MM.1S (cell line): ENCODE results near the gene KRIT1.

Experiments used
- EZH2 ChIP-seq: fragments of 300-600 bp; sonication (generic); optimal IDR thresholded peaks from 2 replicates; pipeline ENCODE3; 2017; ENCODE audit warnings: low read depth, mild to moderate bottlenecking, antibody characterized with exemption, low read length, mixed read lengths
- TF ChIP-seq, protein P1 (sequence below): fragments of 300-600 bp; sonication (generic); IDR thresholded peaks from 2 replicates; pipeline ENCODE4 v1.5.1; 2016; ENCODE audit warnings: antibody characterized with exemption, low read length, mixed read lengths

GRCh38 chr7:92226981-92227380 is 18.7 kb downstream of the KRIT1 start:
- TF ChIP-seq, protein P1, sequence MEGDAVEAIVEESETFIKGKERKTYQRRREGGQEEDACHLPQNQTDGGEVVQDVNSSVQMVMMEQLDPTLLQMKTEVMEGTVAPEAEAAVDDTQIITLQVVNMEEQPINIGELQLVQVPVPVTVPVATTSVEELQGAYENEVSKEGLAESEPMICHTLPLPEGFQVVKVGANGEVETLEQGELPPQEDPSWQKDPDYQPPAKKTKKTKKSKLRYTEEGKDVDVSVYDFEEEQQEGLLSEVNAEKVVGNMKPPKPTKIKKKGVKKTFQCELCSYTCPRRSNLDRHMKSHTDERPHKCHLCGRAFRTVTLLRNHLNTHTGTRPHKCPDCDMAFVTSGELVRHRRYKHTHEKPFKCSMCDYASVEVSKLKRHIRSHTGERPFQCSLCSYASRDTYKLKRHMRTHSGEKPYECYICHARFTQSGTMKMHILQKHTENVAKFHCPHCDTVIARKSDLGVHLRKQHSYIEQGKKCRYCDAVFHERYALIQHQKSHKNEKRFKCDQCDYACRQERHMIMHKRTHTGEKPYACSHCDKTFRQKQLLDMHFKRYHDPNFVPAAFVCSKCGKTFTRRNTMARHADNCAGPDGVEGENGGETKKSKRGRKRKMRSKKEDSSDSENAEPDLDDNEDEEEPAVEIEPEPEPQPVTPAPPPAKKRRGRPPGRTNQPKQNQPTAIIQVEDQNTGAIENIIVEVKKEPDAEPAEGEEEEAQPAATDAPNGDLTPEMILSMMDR = no peak
- no peak for TF ChIP-seq EZH2
